HG03280 (cell line): Measurements from ENCODE around the gene KIF3C.

ENCODE experiments used
- ATAC-seq: cut with Tn5 transposase; IDR thresholded peaks from one replicate; pipeline ENCODE4 v1.9.1; 2021; ENCODE audit warnings: mild to moderate bottlenecking, moderate library complexity; ENCODE audit not compliant: unreplicated experiment

KIF3C gene

GRCh38 chr2:25881764-25882163 lies 100.5 kb downstream of the KIF3C start:
- no peak for ATAC-seq

GRCh38 chr2:25879133-25879730 lies 103.1 kb downstream of the KIF3C start:
- ATAC-seq, result no peak

DNA sequence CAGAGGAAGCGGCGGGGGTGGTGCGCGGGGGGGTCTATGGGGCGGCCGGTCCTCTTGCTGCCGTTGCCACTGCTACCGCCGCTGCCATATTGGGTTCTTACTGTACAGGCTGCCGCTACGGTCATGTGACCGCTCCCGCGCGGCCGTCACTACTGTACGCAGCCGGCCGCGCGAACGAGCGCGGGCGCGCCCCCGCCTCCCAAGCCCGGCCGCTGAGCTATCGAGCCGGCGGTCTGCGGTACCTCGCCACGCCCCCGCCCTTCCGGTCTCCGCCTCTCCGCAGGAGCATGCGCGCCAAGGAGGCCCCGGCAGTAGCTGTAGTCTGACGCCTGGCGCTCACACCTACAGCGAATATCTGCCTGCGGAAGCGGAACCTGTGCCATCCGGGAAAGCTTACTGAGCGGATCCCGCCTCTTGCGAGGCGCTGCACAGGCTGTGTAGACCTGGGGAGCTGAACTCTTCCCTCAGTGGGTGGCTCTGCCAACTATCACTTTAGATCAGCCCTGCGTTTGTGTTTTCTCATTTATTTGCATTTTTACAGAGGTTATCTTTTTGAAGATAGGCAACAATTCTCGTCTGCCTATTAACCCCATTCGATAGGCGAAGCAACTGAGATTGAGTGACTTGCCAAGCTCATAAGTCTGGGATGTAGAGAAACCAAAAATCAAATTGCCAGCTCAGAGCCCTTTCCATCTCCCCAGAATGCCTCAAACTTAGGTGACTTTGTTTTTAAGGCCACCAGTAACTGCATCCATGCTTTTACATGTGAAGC lies 103.8 kb downstream of the KIF3C start, which contains the start of gene ASXL2:
ASXL2 (minus strand) TSS at position 127 of the 772 bp plus-strand sequence. CDS start 265 bp downstream, outside the sequence.
- peak; percentile 91 for ATAC-seq

DNA sequence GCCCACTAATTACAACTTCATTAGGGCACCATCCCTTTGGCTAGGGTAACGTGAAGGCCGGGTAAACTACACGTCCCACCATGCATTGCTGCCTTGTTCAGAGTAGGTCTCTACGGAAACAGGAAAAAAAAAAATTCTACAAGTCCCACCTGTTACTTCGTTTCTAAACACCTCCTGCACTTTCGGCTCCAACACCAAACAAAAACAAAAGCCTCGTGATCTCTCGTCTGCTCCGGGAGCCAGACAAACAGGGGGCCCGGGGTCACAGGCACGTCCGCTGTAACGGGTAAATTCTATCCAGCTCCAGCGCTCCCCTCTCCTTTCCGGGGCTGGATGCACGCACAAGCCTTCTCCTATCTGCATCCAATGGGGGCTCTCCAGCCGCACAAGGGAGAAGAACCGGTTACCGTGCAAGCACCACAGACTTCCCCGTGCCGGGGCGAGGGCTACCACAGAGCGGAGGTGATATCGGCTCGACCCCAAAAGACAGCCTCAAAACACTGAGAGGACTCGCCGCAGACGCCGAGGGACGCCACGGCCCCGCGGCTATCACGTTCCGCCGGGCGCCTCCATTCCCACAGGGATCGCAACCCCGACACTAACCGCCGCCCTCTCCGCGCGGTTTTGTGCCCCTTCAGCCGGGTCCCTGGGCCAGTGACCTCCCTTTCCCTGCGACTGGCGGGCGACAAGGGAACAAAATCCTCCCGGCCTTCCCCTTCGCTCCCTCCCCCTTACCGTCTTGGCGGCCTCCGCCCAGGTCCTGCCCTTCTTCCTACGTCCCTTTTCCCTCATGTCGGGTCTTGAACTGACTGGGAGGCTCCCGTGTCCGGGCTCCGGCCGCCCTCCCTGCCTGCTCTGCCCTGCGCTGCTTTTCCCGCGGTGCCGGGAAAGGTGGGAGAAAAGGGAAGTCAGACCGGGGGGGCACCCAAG lies 104.6 kb downstream of the KIF3C start:
- ATAC-seq, result peak; percentile 48
